Smooth muscle cell of the brain vasculature (primary cell): Measurements from ENCODE around the gene SLC9A8.
"Not testable (repeated sequence)": the region's sequence is repeated elsewhere in the genome, so short reads cannot be mapped to it uniquely, and the experiment has no call there.

Experiments used
- DNase-seq: peaks from one replicate; pipeline ENCODE4 v3.0.0-alpha.2; 2012; ENCODE audit warnings: low read depth, low spot score

The SLC9A8 gene

GRCh38 chr20:49850463-49851230 lies 38.0 kb downstream of the SLC9A8 start:
- DNase-seq = no peak

GRCh38 chr20:49851231-49851705 lies 38.6 kb downstream of the SLC9A8 start:
- no peak for DNase-seq

GRCh38 chr20:49851991-49852390 lies 39.4 kb downstream of the SLC9A8 start:
- no peak for DNase-seq

- DNase-seq = no peak
These were observed 40.0 kb downstream of the SLC9A8 start for GRCh38 chr20:49852522-49853080.

- DNase-seq = no peak
These were observed 41.0 kb downstream of the SLC9A8 start for GRCh38 chr20:49853640-49854039.

DNA sequence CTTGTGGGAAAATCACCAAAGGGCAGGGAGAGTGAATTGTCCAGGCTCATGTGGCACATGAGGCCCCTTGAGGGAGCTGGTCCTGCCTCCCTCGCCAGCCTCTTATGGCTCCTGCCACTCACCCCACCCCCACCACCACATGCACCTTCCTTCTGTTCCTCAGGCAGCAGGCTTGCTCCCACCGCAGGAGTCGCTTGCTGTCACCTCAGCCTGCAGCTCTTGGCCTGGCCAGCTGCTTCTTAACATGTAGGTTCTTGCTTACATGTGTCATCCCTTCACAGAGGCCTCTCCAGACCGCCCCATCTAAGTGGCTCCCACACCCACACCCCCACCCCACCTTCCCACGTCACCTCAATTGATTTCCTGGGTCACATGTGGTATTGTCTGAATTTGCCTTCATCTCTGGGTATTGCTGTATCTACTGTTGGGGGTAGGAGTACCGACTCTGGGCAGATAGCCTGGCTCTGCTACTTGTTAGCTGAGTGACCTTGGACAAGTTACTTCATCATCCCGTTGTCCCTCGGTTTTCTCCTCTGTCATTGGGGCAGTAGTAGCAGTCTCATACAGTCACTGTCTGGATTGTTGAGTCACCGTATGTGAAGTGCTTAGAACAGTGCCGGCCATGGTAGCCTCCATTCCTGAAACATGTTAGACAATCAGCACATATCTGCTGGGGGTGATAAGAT lies 41.7 kb downstream of the SLC9A8 start:
- DNase-seq = no peak

DNA sequence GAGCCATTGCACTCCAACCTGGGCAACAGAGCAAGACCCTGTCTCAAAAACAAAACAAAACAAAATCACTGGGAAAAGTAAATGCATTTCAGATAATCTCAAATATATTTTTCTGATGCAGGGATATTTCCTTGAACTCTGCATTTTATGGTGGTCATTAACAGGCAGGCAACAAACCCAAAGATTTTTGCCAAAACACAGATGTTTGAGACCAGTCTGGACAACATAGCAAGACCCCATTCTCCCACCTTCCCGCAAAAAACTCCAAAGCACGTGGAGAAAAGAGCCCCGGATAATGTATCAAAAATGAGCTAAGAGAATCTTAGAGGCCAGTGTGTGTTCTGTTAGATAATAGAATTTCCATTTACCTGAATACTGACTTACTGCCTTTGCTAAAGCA lies 44.3 kb downstream of the SLC9A8 start:
- DNase-seq = no peak

GRCh38 chr20:49858076-49858585 lies 45.5 kb downstream of the SLC9A8 start:
- no peak for DNase-seq

DNA sequence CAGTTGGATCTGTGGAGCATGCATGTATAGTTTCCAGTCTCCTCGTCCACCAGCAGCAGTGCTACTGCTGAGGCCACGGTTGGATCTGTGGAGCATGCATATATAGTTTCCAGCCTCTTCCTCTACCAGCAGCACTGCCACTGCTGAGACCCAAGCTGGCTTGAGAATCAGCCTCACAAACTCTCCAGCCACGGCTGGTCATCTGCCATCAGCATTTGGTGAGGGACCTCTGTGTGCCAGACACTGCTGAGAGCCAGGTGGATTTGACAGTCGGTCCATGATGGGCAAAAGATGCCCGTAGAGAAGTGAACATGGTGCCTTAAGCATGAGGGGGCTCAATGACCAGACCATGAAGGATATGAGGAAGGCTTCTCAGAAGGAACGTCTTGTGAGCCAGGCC lies 46.4 kb downstream of the SLC9A8 start:
- DNase-seq = no peak

DNA sequence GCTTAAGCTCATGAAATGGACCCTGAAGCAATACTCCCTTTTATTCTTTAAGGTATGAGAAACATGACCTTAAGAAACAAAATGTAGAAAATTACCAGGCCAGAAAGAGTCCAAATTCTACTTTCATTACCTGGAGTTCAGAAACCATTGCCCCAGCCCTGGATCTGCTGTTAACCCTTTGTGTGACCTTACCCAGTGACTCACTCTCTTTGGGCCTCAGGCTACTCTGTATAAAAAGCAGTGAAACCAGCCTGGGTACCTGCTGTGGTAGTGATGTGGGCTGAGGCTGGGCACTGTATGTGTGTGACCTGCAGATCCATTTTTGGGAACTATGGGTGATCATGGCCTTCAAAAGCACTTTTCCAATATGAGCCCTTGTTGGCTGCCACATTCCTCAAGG lies 47.2 kb downstream of the SLC9A8 start:
- no peak for DNase-seq

DNA sequence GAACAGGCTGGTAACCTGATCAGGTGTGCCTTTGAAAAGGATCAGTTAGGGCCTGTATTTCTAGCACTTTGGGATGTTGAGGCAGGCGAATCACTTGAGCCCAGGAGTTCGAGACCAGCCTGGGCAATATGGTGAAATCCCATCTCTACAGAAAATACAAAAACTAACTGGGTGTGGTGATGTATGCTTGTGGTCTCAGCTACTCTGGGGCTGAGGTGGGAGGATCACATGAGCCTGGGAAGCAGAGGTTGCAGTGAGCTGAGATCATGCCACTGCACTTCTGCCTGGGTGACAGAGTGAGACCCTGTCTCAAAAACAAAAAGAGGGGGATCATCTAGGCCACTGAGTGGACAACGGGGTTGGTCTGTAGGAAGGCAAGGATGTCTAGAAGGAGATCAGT lies 48.6 kb downstream of the SLC9A8 start:
- DNase-seq = not testable (repeated sequence)

GRCh38 chr20:49862607-49863200 lies 50.1 kb downstream of the SLC9A8 start:
- DNase-seq = no peak

GRCh38 chr20:49863666-49864065 lies 51.0 kb downstream of the SLC9A8 start:
- DNase-seq = no peak

DNA sequence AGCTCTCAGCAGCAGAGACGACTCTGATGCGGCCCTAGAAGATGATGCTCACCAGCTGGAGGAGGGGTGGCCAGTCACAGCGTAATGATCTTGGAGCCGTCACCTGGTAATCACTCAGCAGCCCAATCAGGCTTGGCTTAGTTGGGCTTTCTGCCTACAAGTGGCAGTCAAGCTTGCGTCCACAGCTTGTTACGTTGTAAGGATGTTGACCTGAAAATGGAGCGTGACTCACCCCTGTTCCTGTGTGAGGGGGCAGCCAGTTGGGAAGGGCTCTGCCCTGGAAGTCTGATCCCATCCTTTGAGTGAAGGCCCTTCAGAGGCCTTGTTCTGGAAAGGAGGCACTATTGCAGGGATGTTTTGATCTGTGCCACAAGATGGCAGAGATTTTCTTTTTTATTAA lies 52.9 kb downstream of the SLC9A8 start:
- DNase-seq = no peak

- DNase-seq = no peak
These were observed 53.4 kb downstream of the SLC9A8 start for GRCh38 chr20:49866051-49866450.

GRCh38 chr20:49867453-49868215 lies 55.0 kb downstream of the SLC9A8 start:
- no peak for DNase-seq

GRCh38 chr20:49868538-49868937 lies 55.9 kb downstream of the SLC9A8 start:
- no peak for DNase-seq

GRCh38 chr20:49868964-49869363 lies 56.3 kb downstream of the SLC9A8 start:
- DNase-seq = no peak

DNA sequence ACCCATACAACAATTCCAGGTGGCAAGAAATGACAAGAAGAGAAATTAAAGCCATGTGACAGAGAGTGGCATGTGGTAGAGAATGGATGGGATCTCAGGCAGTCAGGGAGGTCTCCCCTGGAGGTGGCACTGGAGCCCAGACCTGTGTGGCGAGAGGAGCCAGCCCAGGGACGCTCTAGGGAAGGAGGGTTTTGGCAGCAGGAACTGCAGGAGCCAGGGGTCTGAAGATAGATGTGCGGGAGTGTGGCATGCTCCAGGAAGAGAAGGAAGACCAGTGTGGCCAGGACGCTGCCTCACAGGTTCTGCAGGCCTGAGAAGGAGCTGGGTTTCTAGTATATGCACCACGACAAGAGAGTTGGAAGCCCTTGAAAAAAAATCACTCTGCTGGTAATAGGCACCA lies 57.6 kb downstream of the SLC9A8 start:
- DNase-seq = no peak

GRCh38 chr20:49871391-49871948 lies 58.8 kb downstream of the SLC9A8 start:
- DNase-seq = no peak

- no peak for DNase-seq
These were observed 59.4 kb downstream of the SLC9A8 start for GRCh38 chr20:49872056-49872455.
